ENCODE data around the gene SND1. TPM values are rescaled to one million over a fixed set of nuclear protein-coding genes. Genes with fewer than 3 reads are reported as not detected.
A peak's percentile ranks its signal among the peaks of the same experiment; 100 is the strongest.

The SND1 gene
- total RNA-seq, 1 experiment from 2014 or later: 139 TPM

DNA sequence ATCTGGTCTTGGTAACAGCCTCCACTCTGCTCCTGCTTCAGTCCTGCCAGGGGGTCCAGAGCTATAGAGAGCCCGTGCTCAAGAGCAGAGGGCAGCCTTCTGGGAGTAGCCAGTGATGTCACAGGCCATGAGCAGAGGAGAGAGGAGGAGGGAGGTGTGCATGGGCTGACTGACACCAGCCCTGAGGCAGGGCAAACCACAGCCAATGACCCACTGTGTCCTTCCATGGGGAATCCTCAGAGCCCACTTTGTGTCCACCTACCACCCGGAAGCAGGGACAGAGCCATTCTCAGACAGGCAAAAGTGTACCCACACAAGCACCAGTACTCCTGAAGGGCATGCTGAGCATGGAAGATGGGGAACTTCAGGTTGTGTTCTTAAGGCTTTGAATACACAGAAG, 34.0 kb upstream of the SND1 start, which contains the start of gene PAX4:
Gene PAX4 (minus strand): TSS at position 101 of the 400 bp plus-strand sequence. CDS start 2,214 bp downstream, outside the sequence.
- intact Hi-C loops (cut with micrococcal nuclease): no loop called here
- Histone ChIP-seq H2AFZ (ENCODE audit: low read length) (no peak within 1 kb of the TSS), H3K9me2 (replicated peaks; ENCODE audit: low read length) (no peaks in the 10 kb centered on the region), H3K27ac (ENCODE audit: low read length) (no peak within 1 kb of the TSS), H3K27me3 (ENCODE audit: low read length) (peaks cover 88% of the 10 kb centered on the region), H3K4me2 (ENCODE audit: low read length) (no peak within 1 kb of the TSS), H3K9ac (ENCODE audit: low read length) (no peak within 1 kb of the TSS), H3K9me3 (ENCODE audit: low read length) (no peaks in the 10 kb centered on the region), H3K4me3 (ENCODE audit: low read length) (no peak within 1 kb of the TSS), H3K4me1 (ENCODE audit: insufficient read depth, low read length) (no peaks in the 10 kb centered on the region), H4K20me1 (ENCODE audit: low read length) (no peaks in the 10 kb centered on the region), H3K79me2 (ENCODE audit: low read length) (no peaks in the 10 kb centered on the region), H3F3A (ENCODE audit: low read length, unreplicated experiment) (no peaks in the 10 kb centered on the region), H3K36me3 (ENCODE audit: low read depth, low read length) (no peaks in the 10 kb centered on the region)
- ChIA-PET CTCF (no interaction called here), POLR2A (ENCODE audit: unreplicated experiment) (no interaction called here)
- TF ChIP-seq EZH2phosphoT487 (IDR thresholded peaks at IDR 0.05; ENCODE audit: borderline replicate concordance, low read length): no peak
- no peak for TF ChIP-seq EZH2 (IDR thresholded peaks at IDR 0.05; ENCODE audit: low read length, unreplicated experiment)
- TF ChIP-seq, protein P1, sequence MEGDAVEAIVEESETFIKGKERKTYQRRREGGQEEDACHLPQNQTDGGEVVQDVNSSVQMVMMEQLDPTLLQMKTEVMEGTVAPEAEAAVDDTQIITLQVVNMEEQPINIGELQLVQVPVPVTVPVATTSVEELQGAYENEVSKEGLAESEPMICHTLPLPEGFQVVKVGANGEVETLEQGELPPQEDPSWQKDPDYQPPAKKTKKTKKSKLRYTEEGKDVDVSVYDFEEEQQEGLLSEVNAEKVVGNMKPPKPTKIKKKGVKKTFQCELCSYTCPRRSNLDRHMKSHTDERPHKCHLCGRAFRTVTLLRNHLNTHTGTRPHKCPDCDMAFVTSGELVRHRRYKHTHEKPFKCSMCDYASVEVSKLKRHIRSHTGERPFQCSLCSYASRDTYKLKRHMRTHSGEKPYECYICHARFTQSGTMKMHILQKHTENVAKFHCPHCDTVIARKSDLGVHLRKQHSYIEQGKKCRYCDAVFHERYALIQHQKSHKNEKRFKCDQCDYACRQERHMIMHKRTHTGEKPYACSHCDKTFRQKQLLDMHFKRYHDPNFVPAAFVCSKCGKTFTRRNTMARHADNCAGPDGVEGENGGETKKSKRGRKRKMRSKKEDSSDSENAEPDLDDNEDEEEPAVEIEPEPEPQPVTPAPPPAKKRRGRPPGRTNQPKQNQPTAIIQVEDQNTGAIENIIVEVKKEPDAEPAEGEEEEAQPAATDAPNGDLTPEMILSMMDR (conservative IDR thresholded peaks at IDR 0.05; ENCODE audit: low read depth, low read length): no peak
- BruUV-seq (replicated peaks): no TSS peak
- ATAC-seq (no peak), DNase-seq (no peak)

DNA sequence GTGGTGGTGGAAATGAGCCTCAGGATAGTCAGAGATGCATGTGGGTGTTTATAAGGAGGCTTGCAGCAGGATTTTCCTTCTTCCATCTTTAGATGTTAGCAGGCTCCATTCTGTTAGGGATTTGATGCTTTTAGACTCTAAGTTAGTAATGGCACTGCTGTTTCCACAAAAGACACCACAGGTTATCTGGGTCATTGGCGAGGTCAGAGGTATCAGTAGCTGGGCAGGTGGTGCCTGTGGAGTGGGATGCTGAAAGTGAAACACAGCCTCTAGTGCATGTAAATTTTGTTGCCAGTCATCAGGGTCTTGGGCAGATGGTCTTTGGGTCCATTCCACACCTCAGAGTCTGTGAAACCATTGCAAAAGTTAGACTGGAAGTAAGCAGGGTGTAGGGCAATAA, 33.2 kb upstream of the SND1 start:
- H3K36me3 ChIP-seq (ENCODE audit: low read depth, low read length): no peaks in the 10 kb centered on the region
- H3K79me2 ChIP-seq (ENCODE audit: low read length): no peaks in the 10 kb centered on the region
- H3K4me1 ChIP-seq (ENCODE audit: insufficient read depth, low read length): no peaks in the 10 kb centered on the region
- H3K27ac ChIP-seq (ENCODE audit: low read length): no peak overlapping the region
- no peaks in the 10 kb centered on the region for H3K9me3 ChIP-seq (ENCODE audit: low read length)
- H3K9ac ChIP-seq (ENCODE audit: low read length): no peak overlapping the region
- TF ChIP-seq, protein P1 (conservative IDR thresholded peaks at IDR 0.05; ENCODE audit: low read depth, low read length): no peak
- no peak for TF ChIP-seq EZH2phosphoT487 (IDR thresholded peaks at IDR 0.05; ENCODE audit: borderline replicate concordance, low read length)
- H2AFZ ChIP-seq (ENCODE audit: low read length): no peak overlapping the region
- CTCF ChIA-PET: no interaction called here
- H3K9me2 ChIP-seq (replicated peaks; ENCODE audit: low read length): no peaks in the 10 kb centered on the region
- H3K27me3 ChIP-seq (ENCODE audit: low read length): peaks cover 95% of the 10 kb centered on the region
- ATAC-seq (no peak), DNase-seq (no peak)
- no peaks in the 10 kb centered on the region for H3F3A ChIP-seq (ENCODE audit: low read length, unreplicated experiment)
- POLR2A ChIA-PET (ENCODE audit: unreplicated experiment): no interaction called here
- H3K4me3 ChIP-seq (ENCODE audit: low read length): no peak overlapping the region
- BruUV-seq (replicated peaks): no TSS peak
- H4K20me1 ChIP-seq (ENCODE audit: low read length): no peaks in the 10 kb centered on the region
- intact Hi-C loops (cut with micrococcal nuclease): no loop called here
- H3K4me2 ChIP-seq (ENCODE audit: low read length): no peak overlapping the region

DNA sequence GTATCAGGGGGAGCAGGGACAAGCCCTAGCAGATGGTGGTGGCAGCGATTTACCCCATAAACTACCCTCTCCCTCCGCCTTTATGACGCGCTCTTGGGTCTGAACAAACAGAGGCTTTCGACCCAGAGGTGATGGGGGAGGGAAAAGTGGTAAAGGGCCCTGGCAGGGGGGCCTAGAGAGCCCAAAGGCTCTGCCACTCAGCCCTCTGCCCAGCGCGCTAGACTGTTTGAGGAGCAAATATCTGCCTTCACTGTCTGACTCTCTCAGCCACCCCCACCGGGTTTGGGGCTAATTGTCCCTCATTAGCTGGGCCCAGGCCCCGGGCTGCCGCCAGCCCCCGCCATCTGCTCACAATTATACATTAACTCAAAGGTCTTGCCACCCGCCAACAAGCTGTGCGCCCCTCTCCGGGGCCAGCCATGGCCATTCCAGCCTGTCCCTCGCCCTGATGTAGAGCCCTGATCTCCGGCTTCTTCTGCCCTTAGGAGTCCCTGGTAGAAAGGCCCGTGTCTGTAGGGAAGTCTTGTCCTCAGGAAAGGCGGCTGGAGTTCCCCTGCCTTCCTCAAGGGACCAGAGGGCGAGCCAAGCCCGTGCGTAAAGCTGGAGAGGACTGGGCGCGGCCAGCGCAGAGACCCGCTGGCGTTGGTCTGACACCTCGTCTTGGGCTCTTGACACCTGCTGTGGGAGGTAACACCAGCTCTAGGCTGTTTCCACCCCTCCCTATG, 32.2 kb upstream of the SND1 start:
- H3K79me2 ChIP-seq (ENCODE audit: low read length): no peaks in the 10 kb centered on the region
- H3K9ac ChIP-seq (ENCODE audit: low read length): no peak overlapping the region
- no peaks in the 10 kb centered on the region for H3K4me1 ChIP-seq (ENCODE audit: insufficient read depth, low read length)
- no peak overlapping the region for H2AFZ ChIP-seq (ENCODE audit: low read length)
- no peak for DNase-seq
- H3K9me3 ChIP-seq (ENCODE audit: low read length): no peaks in the 10 kb centered on the region
- H4K20me1 ChIP-seq (ENCODE audit: low read length): no peaks in the 10 kb centered on the region
- no peak overlapping the region for H3K4me2 ChIP-seq (ENCODE audit: low read length)
- no TSS peak for BruUV-seq (replicated peaks)
- POLR2A ChIA-PET (ENCODE audit: unreplicated experiment): no interaction called here
- H3K9me2 ChIP-seq (replicated peaks; ENCODE audit: low read length): no peaks in the 10 kb centered on the region
- CTCF ChIA-PET: no interaction called here
- H3K27me3 ChIP-seq (ENCODE audit: low read length): peaks cover 96% of the 10 kb centered on the region
- peak; percentile 24 for ATAC-seq
- H3K36me3 ChIP-seq (ENCODE audit: low read depth, low read length): no peaks in the 10 kb centered on the region
- no peak overlapping the region for H3K4me3 ChIP-seq (ENCODE audit: low read length)
- intact Hi-C loops (cut with micrococcal nuclease): no loop called here
- no peak overlapping the region for H3K27ac ChIP-seq (ENCODE audit: low read length)
- H3F3A ChIP-seq (ENCODE audit: low read length, unreplicated experiment): no peaks in the 10 kb centered on the region
- TF ChIP-seq EZH2phosphoT487 (IDR thresholded peaks at IDR 0.05; ENCODE audit: borderline replicate concordance, low read length) (no peak), EZH2 (IDR thresholded peaks at IDR 0.05; ENCODE audit: low read length, unreplicated experiment) (no peak)
- TF ChIP-seq, protein P1 (conservative IDR thresholded peaks at IDR 0.05; ENCODE audit: low read depth, low read length): no peak

All from PC-3 (cell line).